K562 (cell line): Measurements from ENCODE around the gene SYVN1. TPM values are rescaled to one million over a fixed set of nuclear protein-coding genes. Genes with fewer than 3 reads are reported as not detected.
A peak's percentile ranks its signal among the peaks of the same experiment; 100 is the strongest.

Experiments used
- AFF1 ChIP-seq, 2 experiments: fragments of 450-650 bp; IDR thresholded peaks; 2 replicates each; pipeline ENCODE4 v1.6.1; 2018; ENCODE audit warnings: mild to moderate bottlenecking in 2 of 2, low read depth in 1 of 2; ENCODE audit not compliant: partially characterized antibody in 2 of 2
- ATF6 ChIP-seq: sonication (generic); formaldehyde crosslinking; IDR thresholded peaks from 2 replicates; pipeline ENCODE4 v1.4.0; 2020; ENCODE audit warnings: mild to moderate bottlenecking, missing genetic modification reagents
- CEBPB ChIP-seq: fragments of 450-650 bp; IDR thresholded peaks from 2 replicates; pipeline ENCODE4 v1.6.1; 2016; ENCODE audit warnings: missing genetic modification characterization, missing compliant biosample characterization
- CLOCK ChIP-seq: fragments of 250-450 bp; sonication (Bioruptor Pico); IDR thresholded peaks from 2 replicates; pipeline ENCODE4 v1.4.0; 2020; ENCODE audit warnings: mild to moderate bottlenecking, moderate library complexity, borderline replicate concordance
- CTBP1 ChIP-seq: fragments of 450-650 bp; IDR thresholded peaks from 2 replicates; pipeline ENCODE4 v1.6.1; 2016; ENCODE audit warnings: borderline replicate concordance
- CXXC5 ChIP-seq: fragments of 250-450 bp; sonication (Bioruptor Pico); IDR thresholded peaks from 2 replicates; pipeline ENCODE4 v1.8.0; 2022; ENCODE audit warnings: inconsistent platforms, mild to moderate bottlenecking, moderate library complexity
- ETV6 ChIP-seq, 3 experiments: fragments of 150-350 bp in 1 of 3; sonication (generic) in 1 of 3; formaldehyde crosslinking in 1 of 3; IDR thresholded peaks; 2 replicates each; pipeline versions ENCODE4 v1.6.1 to v1.8.0; 2014 to 2022; ENCODE audit warnings: borderline replicate concordance in 2 of 3, low read depth in 2 of 3, antibody characterized with exemption in 1 of 3, low read length in 1 of 3, mild to moderate bottlenecking in 1 of 3, missing genetic modification reagents in 1 of 3
- KLF16 ChIP-seq: IDR thresholded peaks from 2 replicates; pipeline ENCODE4 v1.6.1; 2016; ENCODE audit warnings: antibody characterized with exemption
- MED1 ChIP-seq: sonication (generic); formaldehyde crosslinking; IDR thresholded peaks from 2 replicates; pipeline ENCODE4 v1.8.1; 2023; ENCODE audit warnings: missing genetic modification reagents, borderline replicate concordance
- MTA1 ChIP-seq: fragments of 450-650 bp; IDR thresholded peaks from 2 replicates; pipeline ENCODE4 v1.6.1; 2017; ENCODE audit warnings: borderline replicate concordance
- MYBL2 ChIP-seq, 2 experiments: fragments of 450-650 bp in 1 of 2; sonication (generic) in 1 of 2; formaldehyde crosslinking in 1 of 2; IDR thresholded peaks; 2 replicates each; pipeline versions ENCODE4 v1.6.1 to v1.8.1; 2017 to 2022; ENCODE audit warnings: borderline replicate concordance in 1 of 2, inconsistent platforms in 1 of 2, low read depth in 1 of 2, mild to moderate bottlenecking in 1 of 2, missing genetic modification reagents in 1 of 2, moderate library complexity in 1 of 2
- NCOA4 ChIP-seq: fragments of 450-650 bp; IDR thresholded peaks from 2 replicates; pipeline ENCODE4 v1.6.1; 2018; ENCODE audit warnings: mild to moderate bottlenecking; ENCODE audit not compliant: partially characterized antibody
- TBP ChIP-seq: optimal IDR thresholded peaks from 2 replicates; pipeline ENCODE3; 2011; ENCODE audit warnings: low read depth, low read length, improper control_type of control experiment
- TRIM28 ChIP-seq: fragments of 450-650 bp; IDR thresholded peaks from 2 replicates; pipeline ENCODE4 v1.6.1; 2017
- ZBTB7A ChIP-seq: IDR thresholded peaks from 2 replicates; pipeline ENCODE4 v1.6.1; 2011; ENCODE audit warnings: low read depth, mild to moderate bottlenecking, low read length, moderate library complexity, borderline replicate concordance; ENCODE audit not compliant: control insufficient read depth
- ZC3H4 ChIP-seq: sonication (generic); formaldehyde crosslinking; IDR thresholded peaks from 2 replicates; pipeline ENCODE4 v1.9.0; 2021; ENCODE audit warnings: missing genetic modification reagents, borderline replicate concordance
- ZNF133 ChIP-seq: fragments of 250-450 bp; sonication (Bioruptor Pico); IDR thresholded peaks from 2 replicates; pipeline ENCODE4 v1.4.0; 2020; ENCODE audit warnings: mild to moderate bottlenecking
- ZNF23 ChIP-seq: fragments of 250-450 bp; sonication (Bioruptor Pico); IDR thresholded peaks from 2 replicates; pipeline ENCODE4 v1.4.0; 2020; ENCODE audit warnings: mild to moderate bottlenecking
- ZNF3 ChIP-seq: fragments of 250-450 bp; sonication (Bioruptor Pico); IDR thresholded peaks from 2 replicates; pipeline ENCODE4 v1.5.0; 2021; ENCODE audit warnings: mild to moderate bottlenecking, moderate library complexity
- ZNF830 ChIP-seq: fragments of 250-450 bp; sonication (Bioruptor Pico); IDR thresholded peaks from 2 replicates; pipeline ENCODE4 v1.5.0; 2021; ENCODE audit warnings: mild to moderate bottlenecking
- polyA plus RNA-seq, 8 experiments: library from polyadenylated mRNA; depleted of rRNA in 4 of 8; stranded (reverse) in 5 of 8; unstranded in 3 of 8; fragments of >200 nt; fragmentation: Nextera tagmentation in 2 of 8; fragmentation: Illumina TruSeq in 1 of 8; extraction: Ambion mirVana in 2 of 8; extraction: Trizol in 1 of 8; gene quantifications; 2 replicates each; pipeline versions ENCODE4 v1.2.1 to v1.2.3, GENCODE V29; 2011 to 2014; ENCODE audit warnings: inconsistent platforms in 1 of 8, missing spikeins in 1 of 8
- total RNA-seq, 7 experiments: library from RNA; depleted of rRNA in 6 of 7; stranded (reverse); fragments of >200 nt in 6 of 7; fragmentation: Illumina TruSeq in 2 of 7; extraction: Trizol in 2 of 7; gene quantifications; 2 replicates each; pipeline versions ENCODE4 v1.2.1 to v1.2.3, GENCODE V29; 2011 to 2021; ENCODE audit warnings: low replicate concordance in 1 of 7

The SYVN1 gene
- total and polyA plus RNA-seq, 9 of the 15 experiments (the other 6 are each of a cell fraction or from before 2014, with no cell fraction given) = 0.41 to 47.4 (median 9.9) TPM

GRCh38 chr11:65170058-65170534 is 35.8 kb upstream of the SYVN1 start, which contains the start of gene SPDYC (continued):
- TF ChIP-seq ZC3H4 (CRISPR knock-in tag) = 0 out of 2 replicates have a peak, but pooled peaks have one; percentile 56
- TF ChIP-seq ZNF133 (CRISPR knock-in tag) = no peak
- no peak for TF ChIP-seq MTA1
- TF ChIP-seq MYBL2 (IDR thresholded peaks at IDR 0.05; ENCODE audit: low read depth) = no peak
- TF ChIP-seq MYBL2 (CRISPR knock-in tag; IDR thresholded peaks at IDR 0.05; ENCODE audit: borderline replicate concordance) = no peak
- 0 out of 2 replicates have a peak, but pooled peaks have one; percentile 80 for TF ChIP-seq ATF6 (CRISPR knock-in tag)
- no peak for TF ChIP-seq NCOA4
- TF ChIP-seq CEBPB (tag) = no peak
- TF ChIP-seq ZNF830 = peak; percentile 59; the same call in 1 of the 2 replicates
- no peak for TF ChIP-seq ETV6 (IDR thresholded peaks at IDR 0.05; ENCODE audit: borderline replicate concordance in 1 of 2, low read depth in 2 of 2, low read length in 1 of 2)
- TF ChIP-seq ETV6 (CRISPR knock-in tag; IDR thresholded peaks at IDR 0.05; ENCODE audit: borderline replicate concordance) = no peak
- peak; percentile 73; the same call in 1 of the 2 replicates for TF ChIP-seq CTBP1
- no peak for TF ChIP-seq ZNF3 (CRISPR knock-in tag)
- no peak for TF ChIP-seq ZNF23 (CRISPR knock-in tag)
- TF ChIP-seq AFF1 (IDR thresholded peaks at IDR 0.05; ENCODE audit: low read depth in 1 of 2, partially characterized antibody in 2 of 2) = peak; percentile 27 to 64
- TF ChIP-seq CLOCK (CRISPR knock-in tag) = no peak
- no peak for TF ChIP-seq TRIM28
- no peak for TF ChIP-seq ZBTB7A
- no peak for TF ChIP-seq KLF16
- TF ChIP-seq MED1 = no peak
- TF ChIP-seq CXXC5 (CRISPR knock-in tag) = peak; percentile 52; the same call in 1 of the 2 replicates
- TF ChIP-seq TBP = peak; percentile 99
